Endothelial cell of umbilical vein (primary cell): ENCODE results near the gene ENTPD1. TPM values are rescaled to one million over a fixed set of nuclear protein-coding genes. Genes with fewer than 3 reads are reported as not detected.

Source experiments
- BruUV-seq: library from RNA; stranded (reverse); fragments of 400-500 nt; replicated peaks from 2 replicates; lab custom pipeline; 2021; lab: Mats Ljungman, UMichigan
- CTCF ChIA-PET: fragments of 300-600, 350-600 bp; sonication (Branson Sonifier 250); formaldehyde crosslinking; loops from one replicate; lab custom pipeline; 2021; ENCODE audit warnings: antibody characterized with exemption, inconsistent platforms; lab: Charles Lee
- POLR2A ChIA-PET: fragments of 300-600, 350-600 bp; sonication (Branson Sonifier 250); formaldehyde crosslinking; loops from one replicate; lab custom pipeline; 2021; ENCODE audit warnings: antibody characterized with exemption, inconsistent platforms; lab: Charles Lee
- DNase-seq: peaks from one replicate; pipeline ENCODE4 v3.0.0-alpha.2; 2011; ENCODE audit warnings: low read depth, low spot score
- FAIRE-seq: peaks from 2 replicates; lab custom pipeline; 2011; peaks lifted over from hg19 to GRCh38; lab: Jason Lieb, UNC
- H2AFZ ChIP-seq: 2 replicates; pipeline ENCODE4 v1.6.0; 2012; ENCODE audit warnings: low read depth, low read length, control low read depth, inconsistent platforms
- H3K27ac ChIP-seq: 2 replicates; pipeline ENCODE4 v1.5.1; 2011; ENCODE audit warnings: low read depth, mild to moderate bottlenecking, control low read depth, low read length, moderate library complexity; ENCODE audit not compliant: insufficient read depth
- H3K27me3 ChIP-seq, 2 experiments: 2 replicates each; pipeline versions ENCODE4 v1.6.0 to v1.6.1; 2011; ENCODE audit warnings: low read length in 2 of 2, mixed read lengths in 1 of 2; ENCODE audit not compliant: control insufficient read depth in 2 of 2, insufficient read depth in 2 of 2
- H3K36me3 ChIP-seq, 2 experiments: 2 replicates in 1 of 2; 3 replicates in 1 of 2; pipeline ENCODE4 v1.5.1; 2011; ENCODE audit warnings: low read length in 2 of 2, mild to moderate bottlenecking in 1 of 2, moderate library complexity in 1 of 2; ENCODE audit not compliant: control insufficient read depth in 2 of 2, insufficient read depth in 2 of 2; ENCODE audit errors: extremely low read depth in 1 of 2
- H3K4me1 ChIP-seq: 3 replicates; pipeline ENCODE4 v1.5.1; 2011; ENCODE audit warnings: mild to moderate bottlenecking, low read length; ENCODE audit not compliant: control insufficient read depth, insufficient read depth; ENCODE audit errors: extremely low read depth
- H3K4me2 ChIP-seq: 2 replicates; pipeline ENCODE4 v1.6.1; 2011; ENCODE audit warnings: low read length, control low read depth, mixed read lengths; ENCODE audit not compliant: insufficient read depth
- H3K4me3 ChIP-seq, 3 experiments: fragments of 200-600 bp in 1 of 3; sonication (generic), shearing (Covaris generic) in 1 of 3; replicated peaks in 1 of 3; 2 replicates each; pipeline ENCODE4 v1.5.1; 2011 to 2016; ENCODE audit warnings: control low read depth in 3 of 3, low read length in 3 of 3, mild to moderate bottlenecking in 2 of 3, inconsistent platforms in 1 of 3, low read depth in 1 of 3, moderate library complexity in 1 of 3; ENCODE audit not compliant: insufficient read depth in 1 of 3
- H3K79me2 ChIP-seq: 2 replicates; pipeline ENCODE4 v1.6.0; 2012; ENCODE audit warnings: low read length, inconsistent platforms; ENCODE audit not compliant: control insufficient read depth, insufficient read depth
- H3K9ac ChIP-seq: replicated peaks from 2 replicates; pipeline ENCODE3; 2011; ENCODE audit warnings: low read length, control low read depth; ENCODE audit not compliant: insufficient read depth; ENCODE audit errors: extremely low read depth
- H3K9me1 ChIP-seq: replicated peaks from 3 replicates; pipeline ENCODE4 v1.6.0; 2011; ENCODE audit warnings: mild to moderate bottlenecking, low read length; ENCODE audit not compliant: control insufficient read depth, insufficient read depth; ENCODE audit errors: extremely low read depth
- H3K9me3 ChIP-seq: replicated peaks from 2 replicates; pipeline ENCODE4 v1.5.1; 2012; ENCODE audit warnings: low read length, inconsistent platforms; ENCODE audit not compliant: control insufficient read depth, insufficient read depth
- H4K20me1 ChIP-seq: replicated peaks from 2 replicates; pipeline ENCODE3; 2011; ENCODE audit warnings: mild to moderate bottlenecking, low read length; ENCODE audit not compliant: control insufficient read depth, insufficient read depth; ENCODE audit errors: extremely low read depth
- EZH2 ChIP-seq: IDR thresholded peaks from 2 replicates; pipeline ENCODE4 v1.6.1; 2012; ENCODE audit warnings: borderline replicate concordance, low read depth, mild to moderate bottlenecking, moderate library complexity, low read length, inconsistent platforms; ENCODE audit not compliant: severe bottlenecking
- FOS ChIP-seq: IDR thresholded peaks from 2 replicates; pipeline ENCODE4 v1.6.1; 2011; ENCODE audit warnings: mild to moderate bottlenecking, low read length, moderate library complexity, borderline replicate concordance; ENCODE audit not compliant: insufficient read depth
- GATA2 ChIP-seq: IDR thresholded peaks from 2 replicates; pipeline ENCODE4 v1.7.0; 2011; ENCODE audit warnings: low read depth, mild to moderate bottlenecking, moderate library complexity, mixed read lengths, low read length; ENCODE audit not compliant: insufficient read length, insufficient read depth
- JUN ChIP-seq: IDR thresholded peaks from 2 replicates; pipeline ENCODE4 v1.6.1; 2011; ENCODE audit warnings: borderline replicate concordance, low read depth; ENCODE audit not compliant: insufficient read length, insufficient read depth
- MYC ChIP-seq: IDR thresholded peaks from one replicate; pipeline ENCODE4 v1.6.1; 2011; ENCODE audit warnings: mild to moderate bottlenecking, low read depth, low read length
- POLR2A ChIP-seq: IDR thresholded peaks from 2 replicates; pipeline ENCODE4 v1.6.1; 2012; ENCODE audit warnings: low read depth, mild to moderate bottlenecking, control low read depth, low read length
- POLR2AphosphoS5 ChIP-seq: IDR thresholded peaks from 2 replicates; pipeline ENCODE4 v1.6.1; 2012; ENCODE audit warnings: low read depth, mild to moderate bottlenecking, control low read depth, low read length, moderate library complexity; ENCODE audit not compliant: insufficient read depth
- dilution Hi-C: fragments of 300-500 bp; cut with MboI; formaldehyde crosslinking; loops from one replicate; pipeline ENCODE4 v1.15.0; 2019; ENCODE audit warnings: low sequenced_read_pairs; ENCODE audit not compliant: extremely low pct_ligation_motif_present
- intact Hi-C: fragments of 100-400 bp; cut with micrococcal nuclease; formaldehyde crosslinking; loops from one replicate; pipeline ENCODE4 v1.10.0; 2022
- polyA plus RNA-seq, 4 experiments: library from polyadenylated mRNA; depleted of rRNA in 3 of 4; stranded (reverse) in 3 of 4; unstranded in 1 of 4; fragments of >200 nt; gene quantifications; 2 replicates each; pipeline versions ENCODE4 v1.2.1 to v1.2.3, GENCODE V29; 2011 to 2012; ENCODE audit warnings: missing spikeins in 1 of 4
- total RNA-seq: library from RNA; stranded (reverse); gene quantifications from 2 replicates; pipeline ENCODE4 v1.2.3, GENCODE V29; 2021
- TF ChIP-seq, protein P1 (sequence below): IDR thresholded peaks from 2 replicates; pipeline ENCODE4 v1.6.1; 2011; ENCODE audit not compliant: insufficient read depth, insufficient read length
- TF ChIP-seq, protein P2 (sequence below), 2 donors: IDR thresholded peaks; 1 replicate in 1 of 2; 2 replicates in 1 of 2; pipeline ENCODE4 v1.5.1; 2011; ENCODE audit warnings: low read length in 2 of 2, mild to moderate bottlenecking in 2 of 2, moderate library complexity in 2 of 2, control low read depth in 1 of 2, inconsistent platforms in 1 of 2, low read depth in 1 of 2; ENCODE audit not compliant: insufficient read depth in 1 of 2; ENCODE audit errors: extremely low read depth in 1 of 2

ENTPD1 gene
- total and polyA plus RNA-seq, 2 donors (not counting 3 experiments of a cell fraction or from before 2014, with no cell fraction given), result 10.2 to 23.0 TPM

DNA sequence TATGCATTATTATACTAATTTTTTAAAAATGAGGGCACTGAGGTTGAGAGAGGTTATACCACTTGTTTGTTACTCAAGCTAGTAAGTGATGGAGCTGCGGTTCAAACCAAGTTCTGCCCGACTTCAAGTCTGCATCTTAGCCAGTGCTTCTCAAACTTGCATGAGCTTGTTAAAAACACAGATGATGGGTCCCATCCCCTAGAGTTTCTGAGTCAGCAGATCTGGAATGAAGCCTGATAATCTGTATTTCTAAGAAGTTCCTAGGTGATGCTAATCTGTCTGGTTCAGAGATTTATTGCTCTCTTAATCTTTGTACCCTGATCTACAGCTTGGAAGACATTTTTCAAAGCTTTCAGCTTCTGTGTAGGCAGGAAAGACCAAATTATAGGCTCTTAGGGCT, 84.2 kb downstream of the ENTPD1 start:
- no peaks in the 10 kb centered on the region for H4K20me1 ChIP-seq
- ChIA-PET POLR2A (interaction anchor here (1.2 kb wide), 1 partner anchor 146 kb away, joined by 5 read pairs; the partner anchor contains the start of gene TCTN3), CTCF (interaction anchor here (1.0 to 19.3 kb wide), 6 partner anchors 21 to 160 kb away, joined by 3 to 758 read pairs (median 17); partner anchors contain the start of gene TCTN3)
- no peaks in the 10 kb centered on the region for H3K36me3 ChIP-seq
- dilution Hi-C loops (no loop called here), intact Hi-C loops (loop anchor here (2.0 to 5.0 kb wide), 2 partner anchors 47 to 463 kb away; no protein-coding TSS in a partner anchor)
- H3K4me2 ChIP-seq, result no peak overlapping the region
- H3K9me1 ChIP-seq, result no peaks in the 10 kb centered on the region
- H3K27me3 ChIP-seq, result no peaks in the 10 kb centered on the region
- H2AFZ ChIP-seq, result no peak overlapping the region
- H3K9ac ChIP-seq, result no peak overlapping the region
- H3K4me3 ChIP-seq, result no peak overlapping the region
- BruUV-seq, result no TSS peak
- no peak for TF ChIP-seq POLR2A
- no peak for TF ChIP-seq EZH2
- no peak for TF ChIP-seq POLR2AphosphoS5
- no peak for TF ChIP-seq MYC
- TF ChIP-seq, protein P1, sequence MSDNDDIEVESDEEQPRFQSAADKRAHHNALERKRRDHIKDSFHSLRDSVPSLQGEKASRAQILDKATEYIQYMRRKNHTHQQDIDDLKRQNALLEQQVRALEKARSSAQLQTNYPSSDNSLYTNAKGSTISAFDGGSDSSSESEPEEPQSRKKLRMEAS, result no peak
- TF ChIP-seq JUN, result no peak
- TF ChIP-seq, protein P2, sequence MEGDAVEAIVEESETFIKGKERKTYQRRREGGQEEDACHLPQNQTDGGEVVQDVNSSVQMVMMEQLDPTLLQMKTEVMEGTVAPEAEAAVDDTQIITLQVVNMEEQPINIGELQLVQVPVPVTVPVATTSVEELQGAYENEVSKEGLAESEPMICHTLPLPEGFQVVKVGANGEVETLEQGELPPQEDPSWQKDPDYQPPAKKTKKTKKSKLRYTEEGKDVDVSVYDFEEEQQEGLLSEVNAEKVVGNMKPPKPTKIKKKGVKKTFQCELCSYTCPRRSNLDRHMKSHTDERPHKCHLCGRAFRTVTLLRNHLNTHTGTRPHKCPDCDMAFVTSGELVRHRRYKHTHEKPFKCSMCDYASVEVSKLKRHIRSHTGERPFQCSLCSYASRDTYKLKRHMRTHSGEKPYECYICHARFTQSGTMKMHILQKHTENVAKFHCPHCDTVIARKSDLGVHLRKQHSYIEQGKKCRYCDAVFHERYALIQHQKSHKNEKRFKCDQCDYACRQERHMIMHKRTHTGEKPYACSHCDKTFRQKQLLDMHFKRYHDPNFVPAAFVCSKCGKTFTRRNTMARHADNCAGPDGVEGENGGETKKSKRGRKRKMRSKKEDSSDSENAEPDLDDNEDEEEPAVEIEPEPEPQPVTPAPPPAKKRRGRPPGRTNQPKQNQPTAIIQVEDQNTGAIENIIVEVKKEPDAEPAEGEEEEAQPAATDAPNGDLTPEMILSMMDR (IDR thresholded peaks at IDR 0.05; ENCODE audit: extremely low read depth in 1 of 2, insufficient read depth in 1 of 2, low read depth in 1 of 2, low read length in 2 of 2), result no peak
- TF ChIP-seq GATA2, result no peak
- TF ChIP-seq FOS, result no peak
- peaks cover 7% of the 10 kb centered on the region for H3K4me1 ChIP-seq
- FAIRE-seq (no peak), DNase-seq (no peak)
- no peaks in the 10 kb centered on the region for H3K9me3 ChIP-seq
- H3K27ac ChIP-seq, result no peak overlapping the region
- no peaks in the 10 kb centered on the region for H3K79me2 ChIP-seq
